ENCODE measurements around the gene TMCO4. TPM values are rescaled to one million over a fixed set of nuclear protein-coding genes. Genes with fewer than 3 reads are reported as not detected.

TMCO4 gene
- total RNA-seq, 6 experiments from 2014 or later = 6.4 to 13.5 (median 9.8) TPM

GRCh38 chr1:19655718-19656080 is 144.0 kb downstream of the TMCO4 start:
- intact Hi-C loops (cut with DNase I) = loop anchor here (10.0 kb wide), 2 partner anchors 271 to 311 kb away; no protein-coding TSS in a partner anchor
- ATAC-seq = no peak

GRCh38 chr1:19654886-19655717 is 144.6 kb downstream of the TMCO4 start:
- DNase-seq = no peak
- intact Hi-C loops (cut with DNase I) = loop anchor here (5.0 to 10.0 kb wide), 3 partner anchors 268 to 310 kb away; no protein-coding TSS in a partner anchor

More at GRCh38 chr1:19655718-19656080, 144.0 kb downstream of the TMCO4 start:
- no peak for TF ChIP-seq POLR2A (IDR thresholded peaks at IDR 0.05)
- no peak for TF ChIP-seq CTCF (IDR thresholded peaks at IDR 0.05)
- no peak overlapping the region for H3K4me3 ChIP-seq
- H3K36me3 ChIP-seq = no peaks in the 10 kb centered on the region
- peaks cover 0 to 3% (median 0%) of the 10 kb centered on the region in 4 donors for H3K4me1 ChIP-seq
- no peak overlapping the region for H3K27ac ChIP-seq
- no peaks in the 10 kb centered on the region for H3K9me3 ChIP-seq
- no peaks in the 10 kb centered on the region for H3K27me3 ChIP-seq
- DNase-seq = no peak
- 76% methylated on average over 7 of the region's 8 CpGs for WGBS (ENCODE audit: insufficient coverage, low coverage, low lambda C conversion rate, missing lambda C conversion rate)

GRCh38 chr1:19654386-19654785 is 145.3 kb downstream of the TMCO4 start:
- no peak for DNase-seq
- no peaks in the 10 kb centered on the region for H3K27me3 ChIP-seq
- intact Hi-C loops (cut with DNase I) = loop anchor here (5.0 to 10.0 kb wide), 3 partner anchors 267 to 310 kb away; no protein-coding TSS in a partner anchor
- WGBS (ENCODE audit: insufficient coverage, low coverage, low lambda C conversion rate, missing lambda C conversion rate) = 79% methylated on average over 5 of the region's 5 CpGs
- no peak overlapping the region for H3K27ac ChIP-seq
- no peaks in the 10 kb centered on the region for H3K36me3 ChIP-seq
- ATAC-seq = no peak
- no peak overlapping the region for H3K4me3 ChIP-seq
- TF ChIP-seq CTCF (IDR thresholded peaks at IDR 0.05) (no peak), POLR2A (IDR thresholded peaks at IDR 0.05) (no peak)
- peaks cover 0 to 3% (median 0%) of the 10 kb centered on the region in 4 donors for H3K4me1 ChIP-seq
- H3K9me3 ChIP-seq = no peaks in the 10 kb centered on the region

More at GRCh38 chr1:19654886-19655717, 144.6 kb downstream of the TMCO4 start:
- H3K9me3 ChIP-seq = no peaks in the 10 kb centered on the region
- ATAC-seq = no peak
- H3K27me3 ChIP-seq = no peaks in the 10 kb centered on the region
- no peak overlapping the region for H3K4me3 ChIP-seq
- no peak overlapping the region for H3K27ac ChIP-seq
- H3K4me1 ChIP-seq = peaks cover 0 to 3% (median 0%) of the 10 kb centered on the region in 4 donors
- TF ChIP-seq CTCF (IDR thresholded peaks at IDR 0.05) = no peak
- no peak for TF ChIP-seq POLR2A (IDR thresholded peaks at IDR 0.05)
- WGBS (ENCODE audit: insufficient coverage, low coverage, low lambda C conversion rate, missing lambda C conversion rate) = 40% methylated on average over 1 of the region's 15 CpGs
- no peaks in the 10 kb centered on the region for H3K36me3 ChIP-seq

GRCh38 chr1:19651141-19651737 is 148.5 kb downstream of the TMCO4 start:
- intact Hi-C loops (cut with DNase I) = loop anchor here (5.0 to 10.0 kb wide), 3 partner anchors 264 to 306 kb away; no protein-coding TSS in a partner anchor
- WGBS (ENCODE audit: insufficient coverage, low coverage, low lambda C conversion rate, missing lambda C conversion rate) = 23% methylated on average over 11 of the region's 11 CpGs
- no peaks in the 10 kb centered on the region for H3K27me3 ChIP-seq

More at GRCh38 chr1:19651141-19651737, 148.5 kb downstream of the TMCO4 start:
- peak in 1 of 3 donors; percentile 60 for DNase-seq
- no peaks in the 10 kb centered on the region for H3K9me3 ChIP-seq
- H3K36me3 ChIP-seq = no peaks in the 10 kb centered on the region
- no peak overlapping the region for H3K4me3 ChIP-seq
- H3K27ac ChIP-seq = peak overlapping the region in 1 of 3 donors; percentile 54
- peaks cover 0 to 3% (median 0%) of the 10 kb centered on the region in 4 donors for H3K4me1 ChIP-seq
- ATAC-seq = peak; percentile 85 to 89 (median 86)
- TF ChIP-seq POLR2A (IDR thresholded peaks at IDR 0.05) = no peak
- TF ChIP-seq CTCF (IDR thresholded peaks at IDR 0.05) = peak; percentile 62 to 76 (median 68)

Data from right lobe of liver (tissue), 6 donors.